A375 (cell line): ENCODE data around the gene TRMT44. TPM values are rescaled to one million over a fixed set of nuclear protein-coding genes. Genes with fewer than 3 reads are reported as not detected.
A peak's percentile ranks its signal among the peaks of the same experiment; 100 is the strongest.

Experiments used
- small RNA-seq: library from RNA; depleted of rRNA; stranded (forward); fragments of <200 nt; gene quantifications from one replicate; pipeline ENCODE3, GENCODE V24; 2014
- total RNA-seq: library from RNA; depleted of rRNA; stranded (reverse); fragments of >200 nt; shearing (Covaris generic); gene quantifications from 2 replicates; pipeline ENCODE4 v1.2.3, GENCODE V29; 2014; rRNA removed

The TRMT44 gene, protein sequence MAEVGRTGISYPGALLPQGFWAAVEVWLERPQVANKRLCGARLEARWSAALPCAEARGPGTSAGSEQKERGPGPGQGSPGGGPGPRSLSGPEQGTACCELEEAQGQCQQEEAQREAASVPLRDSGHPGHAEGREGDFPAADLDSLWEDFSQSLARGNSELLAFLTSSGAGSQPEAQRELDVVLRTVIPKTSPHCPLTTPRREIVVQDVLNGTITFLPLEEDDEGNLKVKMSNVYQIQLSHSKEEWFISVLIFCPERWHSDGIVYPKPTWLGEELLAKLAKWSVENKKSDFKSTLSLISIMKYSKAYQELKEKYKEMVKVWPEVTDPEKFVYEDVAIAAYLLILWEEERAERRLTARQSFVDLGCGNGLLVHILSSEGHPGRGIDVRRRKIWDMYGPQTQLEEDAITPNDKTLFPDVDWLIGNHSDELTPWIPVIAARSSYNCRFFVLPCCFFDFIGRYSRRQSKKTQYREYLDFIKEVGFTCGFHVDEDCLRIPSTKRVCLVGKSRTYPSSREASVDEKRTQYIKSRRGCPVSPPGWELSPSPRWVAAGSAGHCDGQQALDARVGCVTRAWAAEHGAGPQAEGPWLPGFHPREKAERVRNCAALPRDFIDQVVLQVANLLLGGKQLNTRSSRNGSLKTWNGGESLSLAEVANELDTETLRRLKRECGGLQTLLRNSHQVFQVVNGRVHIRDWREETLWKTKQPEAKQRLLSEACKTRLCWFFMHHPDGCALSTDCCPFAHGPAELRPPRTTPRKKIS
- total RNA-seq = 19.8 and 20.4 TPM in 2 replicates

DNA sequence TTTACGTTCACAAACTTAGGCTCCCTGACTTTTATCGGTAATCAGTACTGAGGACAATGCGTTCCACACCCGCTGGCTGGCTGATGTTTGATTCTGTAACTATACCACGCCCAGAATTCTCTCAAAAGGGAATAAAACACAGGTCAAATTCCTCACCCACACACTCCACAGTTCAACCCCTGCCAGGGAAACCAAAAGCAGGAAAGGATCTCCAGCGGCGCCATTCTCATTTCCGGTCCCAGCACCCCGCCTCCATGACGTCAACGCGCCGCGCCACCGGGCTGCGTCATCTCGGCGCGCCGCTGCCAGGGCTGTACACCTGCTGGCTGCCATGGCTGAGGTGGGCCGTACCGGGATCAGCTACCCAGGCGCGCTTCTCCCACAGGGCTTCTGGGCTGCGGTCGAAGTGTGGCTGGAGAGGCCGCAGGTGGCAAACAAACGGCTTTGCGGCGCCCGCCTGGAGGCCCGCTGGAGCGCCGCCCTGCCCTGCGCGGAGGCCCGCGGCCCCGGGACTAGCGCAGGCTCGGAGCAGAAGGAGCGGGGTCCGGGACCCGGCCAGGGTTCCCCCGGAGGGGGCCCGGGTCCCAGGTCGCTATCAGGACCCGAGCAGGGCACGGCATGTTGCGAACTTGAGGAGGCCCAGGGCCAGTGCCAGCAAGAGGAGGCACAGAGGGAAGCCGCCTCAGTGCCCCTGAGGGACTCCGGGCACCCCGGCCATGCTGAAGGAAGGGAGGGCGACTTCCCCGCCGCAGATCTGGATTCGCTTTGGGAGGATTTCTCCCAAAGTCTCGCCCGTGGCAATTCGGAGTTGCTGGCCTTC is at the start of gene TRMT44, which contains the start of gene ACOX3:
Gene TRMT44 (plus strand): TSS at position 286 of the 820 bp plus-strand sequence. CDS start 46 bp downstream, at position 332.
Gene ACOX3 (minus strand): TSS at position 232 of the 820 bp plus-strand sequence. CDS start 24,202 bp downstream, outside the sequence.

Small RNAs within 50 kb of the gene (small RNA-seq; reads per million reads assigned to genes)
- gene RNA5SP152 = 3.2 reads per million, percentile 81 among the genes with 10 or more reads in this experiment

Other genes with a start within 250 kb of the TRMT44 start
- gene SH3TC1, start 241.5 kb upstream of the TRMT44 start, total RNA-seq = 19.3 and 22.5 TPM in 2 replicates
- 0.80 and 1.1 TPM in 2 replicates for gene HTRA3, start 171.0 kb upstream of the TRMT44 start, total RNA-seq
- gene ACOX3, start 54 bp upstream of the TRMT44 start, total RNA-seq = 21.7 and 27.0 TPM in 2 replicates
- gene GPR78, start 139.6 kb downstream of the TRMT44 start, total RNA-seq = not detected in 2 replicates
- 0.16 TPM in 1 of 2 replicates, not detected in the other for gene CPZ, start 152.0 kb downstream of the TRMT44 start, total RNA-seq